CD14-positive monocyte (primary cell): ENCODE measurements around the gene NINL. TPM values are rescaled to one million over a fixed set of nuclear protein-coding genes. Genes with fewer than 3 reads are reported as not detected.

ENCODE experiments used
- DNase-seq, 3 donors: peaks; one replicate each; pipeline ENCODE4 v3.0.0-alpha.2; 2011 to 2022
- H2AFZ ChIP-seq: 2 replicates; pipeline ENCODE4 v1.6.0; 2012; ENCODE audit warnings: mild to moderate bottlenecking, low read depth, low read length, inconsistent platforms; ENCODE audit not compliant: insufficient read depth, poor library complexity, severe bottlenecking
- H3K27ac ChIP-seq, 2 donors: 1 replicate in 1 of 2; 2 replicates in 1 of 2; pipeline ENCODE4 v1.5.1; 2012 to 2013; ENCODE audit warnings: low read length in 2 of 2, control low read depth in 1 of 2, inconsistent platforms in 1 of 2, low read depth in 1 of 2, mild to moderate bottlenecking in 1 of 2
- H3K27me3 ChIP-seq, 2 donors: one replicate each; pipeline versions ENCODE4 v1.6.0 to v1.6.1; 2011 to 2013; ENCODE audit warnings: low read length in 2 of 2; ENCODE audit not compliant: control insufficient read depth in 2 of 2, insufficient read depth in 2 of 2
- H3K36me3 ChIP-seq, 2 donors: replicated peaks in 1 of 2; 1 replicate in 1 of 2; 2 replicates in 1 of 2; pipeline versions ENCODE4 v1.5.1 to v1.6.1; 2012 to 2013; ENCODE audit warnings: low read length in 2 of 2, control low read depth in 1 of 2, inconsistent platforms in 1 of 2, mild to moderate bottlenecking in 1 of 2; ENCODE audit not compliant: insufficient read depth in 2 of 2, control insufficient read depth in 1 of 2
- H3K4me1 ChIP-seq, 2 donors: 1 replicate in 1 of 2; 2 replicates in 1 of 2; pipeline versions ENCODE4 v1.5.1 to v1.6.1; 2012 to 2013; ENCODE audit warnings: low read length in 2 of 2, control low read depth in 1 of 2, inconsistent platforms in 1 of 2, mild to moderate bottlenecking in 1 of 2, moderate library complexity in 1 of 2; ENCODE audit not compliant: insufficient read depth in 2 of 2, control insufficient read depth in 1 of 2
- H3K4me2 ChIP-seq: replicated peaks from 2 replicates; pipeline ENCODE3; 2012; ENCODE audit warnings: low read length, moderate library complexity, mild to moderate bottlenecking; ENCODE audit not compliant: poor library complexity, severe bottlenecking; ENCODE audit errors: extremely low read depth
- H3K4me3 ChIP-seq, 3 experiments: fragments of 200-600 bp in 1 of 3; sonication (generic) in 1 of 3; replicated peaks in 1 of 3; 1 replicate in 2 of 3; 2 replicates in 1 of 3; pipeline ENCODE4 v1.5.1; 2011 to 2013; ENCODE audit warnings: low read length in 3 of 3, mild to moderate bottlenecking in 3 of 3, control low read depth in 2 of 3, low read depth in 2 of 3, inconsistent platforms in 1 of 3, moderate library complexity in 1 of 3
- H3K79me2 ChIP-seq: 2 replicates; pipeline ENCODE4 v1.6.0; 2012; ENCODE audit warnings: mild to moderate bottlenecking, control low read depth, inconsistent platforms, low read length, moderate library complexity; ENCODE audit not compliant: insufficient read depth
- H3K9ac ChIP-seq: 2 replicates; pipeline ENCODE4 v1.6.0; 2017; ENCODE audit warnings: low read length, mild to moderate bottlenecking; ENCODE audit not compliant: insufficient read depth, poor library complexity, severe bottlenecking
- H3K9me3 ChIP-seq, 2 donors: replicated peaks in 1 of 2; 1 replicate in 1 of 2; 2 replicates in 1 of 2; pipeline versions ENCODE4 v1.5.1 to v1.6.1; 2012 to 2013; ENCODE audit warnings: low read length in 2 of 2, control low read depth in 1 of 2; ENCODE audit not compliant: control insufficient read depth in 1 of 2, insufficient read depth in 1 of 2
- H4K20me1 ChIP-seq: 2 replicates; pipeline ENCODE4 v1.6.0; 2012; ENCODE audit warnings: mild to moderate bottlenecking, low read length, control low read depth, moderate library complexity; ENCODE audit not compliant: insufficient read depth
- H3K27ac Mint-ChIP-seq, 7 donors: one replicate each; pipeline ENCODE4 v1.8.0; 2020; ENCODE audit warnings: mild to moderate bottlenecking in 7 of 7, mixed read lengths in 7 of 7, moderate library complexity in 6 of 7, inconsistent platforms in 2 of 7
- H3K27me3 Mint-ChIP-seq, 3 donors: one replicate each; pipeline ENCODE4 v1.8.0; 2021 to 2022; ENCODE audit warnings: low read depth in 3 of 3, mild to moderate bottlenecking in 3 of 3, mixed read lengths in 3 of 3, moderate library complexity in 3 of 3, inconsistent platforms in 1 of 3
- H3K36me3 Mint-ChIP-seq, 2 donors: one replicate each; pipeline ENCODE4 v1.8.0; 2020; ENCODE audit warnings: mixed read lengths in 2 of 2, inconsistent platforms in 1 of 2, mild to moderate bottlenecking in 1 of 2
- H3K4me1 Mint-ChIP-seq: one replicate; pipeline ENCODE4 v1.8.0; 2020; ENCODE audit warnings: mild to moderate bottlenecking, mixed read lengths
- H3K4me3 Mint-ChIP-seq, 2 donors: one replicate each; pipeline ENCODE4 v1.8.0; 2020; ENCODE audit warnings: mild to moderate bottlenecking in 2 of 2, mixed read lengths in 2 of 2, moderate library complexity in 1 of 2
- H3K9me3 Mint-ChIP-seq, 7 donors: one replicate each; pipeline ENCODE4 v1.8.0; 2020 to 2022; ENCODE audit warnings: mixed read lengths in 7 of 7, mild to moderate bottlenecking in 6 of 7, moderate library complexity in 6 of 7, inconsistent platforms in 2 of 7
- CTCF ChIP-seq: fragments of 200-600 bp; IDR thresholded peaks from one replicate; pipeline ENCODE4 v1.8.0; 2022; ENCODE audit warnings: antibody characterized with exemption, mild to moderate bottlenecking
- WGBS: methylation state at CpG from one replicate; pipeline ENCODE4 v1.1.5; 2013; ENCODE audit warnings: missing lambda C conversion rate; ENCODE audit not compliant: insufficient coverage; 5-methylcytosine and 5-hydroxymethylcytosine counted together
- intact Hi-C, 2 donors: fragments of 100-400 bp; cut with micrococcal nuclease; formaldehyde crosslinking; loops; one replicate each; pipeline versions ENCODE4 v1.15.0 to v1.15.1; 2023
- polyA plus RNA-seq, 3 donors: library from polyadenylated mRNA; depleted of rRNA in 1 of 3; unstranded in 2 of 3; stranded (reverse) in 1 of 3; fragments of 300-500 nt in 2 of 3; fragments of >200 nt in 1 of 3; fragmentation: Illumina TruSeq in 2 of 3; gene quantifications; 1 replicate in 2 of 3; 2 replicates in 1 of 3; pipeline ENCODE4 v1.2.3, GENCODE V29; 2012 to 2021

NINL gene
- polyA plus RNA-seq, 3 donors = 0.08 to 0.15 TPM; not detected in 1

DNA sequence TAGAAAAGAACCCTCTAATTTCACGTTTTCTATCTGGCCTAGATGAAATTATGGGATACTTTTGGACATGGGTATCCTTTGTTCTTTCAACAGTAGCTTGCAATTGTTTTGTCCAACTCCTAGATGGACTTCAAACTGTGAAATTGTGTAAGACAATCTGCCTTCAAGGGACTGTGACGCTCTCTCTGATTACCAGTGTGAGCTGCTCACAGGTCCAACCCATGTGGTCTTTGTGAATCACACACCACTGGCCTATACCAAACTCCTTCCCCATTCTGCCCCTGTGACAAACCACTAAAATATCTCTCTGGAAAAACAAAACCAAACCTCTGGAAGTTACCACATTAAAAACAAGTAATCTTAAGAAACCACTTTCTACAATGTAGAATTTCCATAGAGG is 59.5 kb downstream of the NINL start:
- 44% methylated on average over 1 of the region's 2 CpGs for WGBS
- no peak overlapping the region for H3K9ac ChIP-seq
- Mint-ChIP-seq H3K36me3 (no peaks in the 10 kb centered on the region), H3K4me3 (no peak overlapping the region), H3K4me1 (no peaks in the 10 kb centered on the region), H3K9me3 (peaks cover 3 to 16% (median 5%) of the 10 kb centered on the region in 7 donors), H3K27me3 (peaks cover 0 to 4% (median 0%) of the 10 kb centered on the region in 3 donors), H3K27ac (no peak overlapping the region)
- H3K4me1 ChIP-seq = no peaks in the 10 kb centered on the region
- no peaks in the 10 kb centered on the region for H4K20me1 ChIP-seq
- no peak for DNase-seq
- H3K9me3 ChIP-seq = no peaks in the 10 kb centered on the region
- no peaks in the 10 kb centered on the region for H3K79me2 ChIP-seq
- intact Hi-C loops = no loop called here
- H3K4me2 ChIP-seq = no peak overlapping the region
- H2AFZ ChIP-seq = no peak overlapping the region
- TF ChIP-seq CTCF = no peak
- H3K4me3 ChIP-seq = no peak overlapping the region
- no peak overlapping the region for H3K27ac ChIP-seq
- no peaks in the 10 kb centered on the region for H3K27me3 ChIP-seq
- H3K36me3 ChIP-seq = no peaks in the 10 kb centered on the region

DNA sequence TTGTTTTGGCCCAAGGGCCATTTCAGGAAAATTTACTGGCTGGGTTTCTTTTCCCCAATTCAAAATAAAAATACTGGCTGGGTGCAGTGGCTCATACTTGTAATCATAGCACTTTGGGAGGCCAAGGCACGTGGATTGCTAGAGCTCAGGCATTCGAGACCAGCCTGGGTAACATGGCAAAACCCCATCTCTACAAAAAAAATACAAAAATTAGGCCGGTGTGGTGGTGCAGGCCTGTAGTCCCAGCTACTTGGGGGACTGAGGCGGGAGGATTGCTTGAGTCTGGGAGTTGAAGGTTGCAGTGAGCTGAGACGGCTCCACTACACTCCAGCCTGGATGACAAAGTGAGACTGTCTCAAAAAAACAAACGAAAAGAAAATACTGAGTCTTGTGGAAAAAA is 60.0 kb downstream of the NINL start:
- no peaks in the 10 kb centered on the region for H3K79me2 ChIP-seq
- no peak overlapping the region for H3K9ac ChIP-seq
- H4K20me1 ChIP-seq = no peaks in the 10 kb centered on the region
- Mint-ChIP-seq H3K9me3 (peaks cover 0 to 12% (median under 1%) of the 10 kb centered on the region in 7 donors), H3K27me3 (peaks cover 0 to 4% (median 0%) of the 10 kb centered on the region in 3 donors), H3K36me3 (no peaks in the 10 kb centered on the region), H3K27ac (no peak overlapping the region), H3K4me1 (no peaks in the 10 kb centered on the region), H3K4me3 (no peak overlapping the region)
- H3K9me3 ChIP-seq = no peaks in the 10 kb centered on the region
- H3K4me3 ChIP-seq = no peak overlapping the region
- no peak overlapping the region for H2AFZ ChIP-seq
- WGBS = no CpG with 5 or more reads among the region's 6 CpGs
- no peak overlapping the region for H3K27ac ChIP-seq
- no peaks in the 10 kb centered on the region for H3K36me3 ChIP-seq
- H3K4me2 ChIP-seq = no peak overlapping the region
- DNase-seq = no peak
- intact Hi-C loops = no loop called here
- no peaks in the 10 kb centered on the region for H3K27me3 ChIP-seq
- TF ChIP-seq CTCF = no peak
- H3K4me1 ChIP-seq = no peaks in the 10 kb centered on the region
